H9 (cell line): ENCODE measurements around the gene CDK17. TPM values are rescaled to one million over a fixed set of nuclear protein-coding genes. Genes with fewer than 3 reads are reported as not detected.

Source experiments
- DNase-seq: peaks from one replicate; pipeline ENCODE4 v3.0.0-alpha.2; 2017
- H2AFZ ChIP-seq: one replicate; pipeline ENCODE4 v1.6.1; 2013; ENCODE audit warnings: mild to moderate bottlenecking, low read length, control low read depth, moderate library complexity
- H2AK5ac ChIP-seq: 2 replicates; pipeline ENCODE4 v1.6.1; 2013; ENCODE audit warnings: low read length, control low read depth, mixed read lengths; ENCODE audit not compliant: insufficient read length
- H2BK120ac ChIP-seq: one replicate; pipeline ENCODE4 v1.6.1; 2013; ENCODE audit warnings: low read depth, mild to moderate bottlenecking, low read length, control low read depth, inconsistent platforms; ENCODE audit not compliant: poor library complexity, severe bottlenecking
- H2BK12ac ChIP-seq: 2 replicates; pipeline ENCODE4 v1.6.1; 2013; ENCODE audit warnings: low read length, control low read depth, mixed read lengths, low read depth; ENCODE audit not compliant: insufficient read length
- H2BK15ac ChIP-seq: 2 replicates; pipeline ENCODE4 v1.6.1; 2013; ENCODE audit warnings: low read depth, low read length, control low read depth
- H2BK20ac ChIP-seq: one replicate; pipeline ENCODE4 v1.6.1; 2013; ENCODE audit warnings: low read depth, mild to moderate bottlenecking, low read length, control low read depth, inconsistent platforms; ENCODE audit not compliant: poor library complexity, severe bottlenecking
- H2BK5ac ChIP-seq: 2 replicates; pipeline ENCODE4 v1.6.1; 2013; ENCODE audit warnings: low read length, control low read depth, mixed read lengths; ENCODE audit not compliant: insufficient read length
- H3K14ac ChIP-seq: 2 replicates; pipeline ENCODE4 v1.6.1; 2013; ENCODE audit warnings: low read length, control low read depth; ENCODE audit not compliant: insufficient read depth
- H3K18ac ChIP-seq: 2 replicates; pipeline ENCODE4 v1.6.1; 2013; ENCODE audit warnings: low read depth, mild to moderate bottlenecking, mixed read lengths, low read length, control low read depth; ENCODE audit not compliant: insufficient read length
- H3K23ac ChIP-seq: 2 replicates; pipeline ENCODE4 v1.6.1; 2013; ENCODE audit warnings: low read length, control low read depth, mixed read lengths, low read depth; ENCODE audit not compliant: insufficient read length
- H3K23me2 ChIP-seq: 2 replicates; pipeline ENCODE4 v1.6.1; 2013; ENCODE audit warnings: low read depth, mild to moderate bottlenecking, mixed read lengths, low read length, control low read depth; ENCODE audit not compliant: insufficient read length, poor library complexity, severe bottlenecking
- H3K27ac ChIP-seq: 2 replicates; pipeline ENCODE4 v1.5.1; 2013; ENCODE audit warnings: low read length, control low read depth, mixed read lengths, low read depth; ENCODE audit not compliant: insufficient read length
- H3K27me3 ChIP-seq: 2 replicates; pipeline ENCODE4 v1.6.1; 2013; ENCODE audit warnings: low read length, control low read depth, inconsistent platforms; ENCODE audit not compliant: insufficient read depth
- H3K4ac ChIP-seq: 2 replicates; pipeline ENCODE4 v1.6.1; 2013; ENCODE audit warnings: low read depth, mild to moderate bottlenecking, control low read depth, inconsistent platforms, low read length, moderate library complexity
- H3K4me1 ChIP-seq: 2 replicates; pipeline ENCODE4 v1.6.1; 2013; ENCODE audit warnings: low read length, control low read depth, inconsistent platforms; ENCODE audit not compliant: insufficient read depth
- H3K4me2 ChIP-seq: 2 replicates; pipeline ENCODE4 v1.6.1; 2013; ENCODE audit warnings: low read length, control low read depth, mixed read lengths; ENCODE audit not compliant: insufficient read length, insufficient read depth
- H3K56ac ChIP-seq: 2 replicates; pipeline ENCODE4 v1.6.1; 2013; ENCODE audit warnings: low read depth, mild to moderate bottlenecking, mixed read lengths, low read length, control low read depth; ENCODE audit not compliant: insufficient read length
- H3K79me1 ChIP-seq: 2 replicates; pipeline ENCODE4 v1.6.1; 2013; ENCODE audit warnings: low read depth, mild to moderate bottlenecking, moderate library complexity, low read length, control low read depth, inconsistent platforms; ENCODE audit not compliant: insufficient read depth, poor library complexity, severe bottlenecking
- H3K79me2 ChIP-seq: 2 replicates; pipeline ENCODE4 v1.6.1; 2013; ENCODE audit warnings: low read length, control low read depth, inconsistent platforms; ENCODE audit not compliant: insufficient read depth
- H3K9ac ChIP-seq: 2 replicates; pipeline ENCODE4 v1.6.1; 2013; ENCODE audit warnings: low read length, control low read depth, mixed read lengths; ENCODE audit not compliant: insufficient read length; ENCODE audit errors: extremely low read depth
- H3K9me3 ChIP-seq: one replicate; pipeline ENCODE4 v1.6.1; 2013; ENCODE audit warnings: low read depth, low read length, inconsistent platforms; ENCODE audit not compliant: control insufficient read depth
- H3T11ph ChIP-seq: one replicate; pipeline ENCODE4 v1.6.1; 2013; ENCODE audit warnings: mild to moderate bottlenecking, low read length, control low read depth, inconsistent platforms
- H4K20me1 ChIP-seq: one replicate; pipeline ENCODE4 v1.6.1; 2013; ENCODE audit not compliant: control insufficient read depth, insufficient read length, insufficient read depth
- H4K5ac ChIP-seq: 2 replicates; pipeline ENCODE4 v1.6.1; 2013; ENCODE audit warnings: low read depth, mild to moderate bottlenecking, mixed read lengths, low read length, control low read depth; ENCODE audit not compliant: insufficient read length
- H4K8ac ChIP-seq: replicated peaks from 2 replicates; pipeline ENCODE4 v1.6.1; 2013; ENCODE audit warnings: low read length, control low read depth, mixed read lengths, low read depth; ENCODE audit not compliant: insufficient read length
- H4K91ac ChIP-seq: 2 replicates; pipeline ENCODE4 v1.6.1; 2013; ENCODE audit warnings: low read depth, mild to moderate bottlenecking, moderate library complexity, mixed read lengths, low read length, control low read depth; ENCODE audit not compliant: insufficient read length
- H3K27ac Mint-ChIP-seq, 3 experiments: 2 replicates in 2 of 3; 3 replicates in 1 of 3; pipeline ENCODE4 v1.8.0; 2020 to 2021; ENCODE audit warnings: mixed read lengths in 3 of 3, mild to moderate bottlenecking in 1 of 3, moderate library complexity in 1 of 3
- H3K27me3 Mint-ChIP-seq: 2 replicates; pipeline ENCODE4 v1.8.0; 2021; ENCODE audit warnings: low read depth, mild to moderate bottlenecking, moderate library complexity, mixed read lengths
- H3K36me3 Mint-ChIP-seq, 3 experiments: 2 replicates in 2 of 3; 3 replicates in 1 of 3; pipeline ENCODE4 v1.8.0; 2020 to 2021; ENCODE audit warnings: low read depth in 3 of 3, mixed read lengths in 3 of 3; ENCODE audit not compliant: insufficient read depth in 1 of 3
- H3K4me1 Mint-ChIP-seq, 2 experiments: 2 replicates each; pipeline ENCODE4 v1.8.0; 2020; ENCODE audit warnings: mixed read lengths in 2 of 2
- H3K4me3 Mint-ChIP-seq, 2 experiments: 2 replicates in 1 of 2; 3 replicates in 1 of 2; pipeline ENCODE4 v1.8.0; 2020 to 2021; ENCODE audit warnings: mild to moderate bottlenecking in 2 of 2, mixed read lengths in 2 of 2, moderate library complexity in 1 of 2
- H3K9me3 Mint-ChIP-seq, 2 experiments: 2 replicates in 1 of 2; 3 replicates in 1 of 2; pipeline ENCODE4 v1.8.0; 2020; ENCODE audit warnings: mild to moderate bottlenecking in 2 of 2, mixed read lengths in 2 of 2, moderate library complexity in 1 of 2
- WGBS: extraction: QIAGEN DNeasy Blood & Tissue Kit; methylation state at CpG from one replicate; pipeline ENCODE4 v1.1.7; 2013; ENCODE audit warnings: missing lambda C conversion rate, low lambda C conversion rate, mixed read lengths; ENCODE audit not compliant: insufficient read length; ENCODE audit errors: extremely low coverage; 5-methylcytosine and 5-hydroxymethylcytosine counted together
- total RNA-seq: library from RNA; stranded (reverse); gene quantifications from 2 replicates; pipeline ENCODE4 v1.2.1, GENCODE V29; 2021
- TF ChIP-seq, protein P1 (sequence below): fragments of 200-600 bp; sonication (generic); conservative IDR thresholded peaks from 3 replicates; pipeline ENCODE4 v1.8.0; 2021; ENCODE audit warnings: antibody characterized with exemption, mild to moderate bottlenecking

The CDK17 gene
- total RNA-seq, 1 experiment from 2014 or later: 28.8 TPM

DNA sequence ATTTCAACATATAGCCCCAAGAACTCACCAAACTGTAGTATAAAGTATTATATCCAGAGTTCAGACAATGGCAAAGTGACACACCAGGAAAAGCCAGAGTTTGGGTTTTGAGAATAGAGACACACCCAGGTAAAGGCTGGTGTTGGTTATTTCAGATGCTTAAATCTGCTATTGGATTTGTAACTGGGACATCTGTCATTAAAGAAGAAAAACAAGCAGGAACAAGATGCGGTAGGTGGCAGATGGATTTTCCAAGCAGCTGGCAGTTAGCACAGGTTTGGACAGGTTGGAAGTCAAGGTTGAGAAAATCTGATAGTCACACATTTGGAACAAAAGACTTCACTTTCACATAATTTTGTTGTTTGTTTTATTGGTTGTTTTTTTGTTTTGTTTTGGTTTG is 14.4 kb upstream of the CDK17 start:
- Mint-ChIP-seq H3K4me3 (no peak overlapping the region), H3K4me1 (no peaks in the 10 kb centered on the region), H3K27ac (no peak overlapping the region), H3K27me3 (no peaks in the 10 kb centered on the region), H3K9me3 (no peaks in the 10 kb centered on the region), H3K36me3 (no peaks in the 10 kb centered on the region)
- Histone ChIP-seq H3K56ac (no peak overlapping the region), H3K27me3 (no peaks in the 10 kb centered on the region), H3K23me2 (no peaks in the 10 kb centered on the region), H3T11ph (no peak overlapping the region), H3K79me1 (no peaks in the 10 kb centered on the region), H3K18ac (no peak overlapping the region), H2BK120ac (no peak overlapping the region), H3K9ac (no peak overlapping the region), H3K4me2 (no peak overlapping the region), H2BK20ac (no peak overlapping the region), H4K8ac (no peak overlapping the region), H2AK5ac (no peak overlapping the region), H3K4me1 (no peaks in the 10 kb centered on the region), H3K9me3 (no peaks in the 10 kb centered on the region), H3K14ac (no peak overlapping the region), H3K23ac (no peak overlapping the region), H2BK15ac (no peak overlapping the region), H4K20me1 (no peaks in the 10 kb centered on the region), H3K4ac (no peak overlapping the region), H4K5ac (no peak overlapping the region), H4K91ac (no peak overlapping the region), H2AFZ (no peak overlapping the region), H3K79me2 (no peaks in the 10 kb centered on the region), H2BK12ac (no peak overlapping the region), H2BK5ac (no peak overlapping the region), H3K27ac (no peak overlapping the region)
- TF ChIP-seq, protein P1, sequence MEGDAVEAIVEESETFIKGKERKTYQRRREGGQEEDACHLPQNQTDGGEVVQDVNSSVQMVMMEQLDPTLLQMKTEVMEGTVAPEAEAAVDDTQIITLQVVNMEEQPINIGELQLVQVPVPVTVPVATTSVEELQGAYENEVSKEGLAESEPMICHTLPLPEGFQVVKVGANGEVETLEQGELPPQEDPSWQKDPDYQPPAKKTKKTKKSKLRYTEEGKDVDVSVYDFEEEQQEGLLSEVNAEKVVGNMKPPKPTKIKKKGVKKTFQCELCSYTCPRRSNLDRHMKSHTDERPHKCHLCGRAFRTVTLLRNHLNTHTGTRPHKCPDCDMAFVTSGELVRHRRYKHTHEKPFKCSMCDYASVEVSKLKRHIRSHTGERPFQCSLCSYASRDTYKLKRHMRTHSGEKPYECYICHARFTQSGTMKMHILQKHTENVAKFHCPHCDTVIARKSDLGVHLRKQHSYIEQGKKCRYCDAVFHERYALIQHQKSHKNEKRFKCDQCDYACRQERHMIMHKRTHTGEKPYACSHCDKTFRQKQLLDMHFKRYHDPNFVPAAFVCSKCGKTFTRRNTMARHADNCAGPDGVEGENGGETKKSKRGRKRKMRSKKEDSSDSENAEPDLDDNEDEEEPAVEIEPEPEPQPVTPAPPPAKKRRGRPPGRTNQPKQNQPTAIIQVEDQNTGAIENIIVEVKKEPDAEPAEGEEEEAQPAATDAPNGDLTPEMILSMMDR: no peak
- DNase-seq: no peak
- WGBS: no CpG with 5 or more reads among the region's 1 CpG
